HG02938 (cell line): Measurements from ENCODE around the gene CFAP46.

Experiments
- ATAC-seq: cut with Tn5 transposase; IDR thresholded peaks from one replicate; pipeline ENCODE4 v1.9.1; 2021; ENCODE audit warnings: mild to moderate bottlenecking, moderate library complexity; ENCODE audit not compliant: unreplicated experiment

CFAP46 gene

GRCh38 chr10:132865851-132866600 is 76.3 kb downstream of the CFAP46 start:
- no peak for ATAC-seq

GRCh38 chr10:132865171-132865631 is 77.2 kb downstream of the CFAP46 start:
- no peak for ATAC-seq

DNA sequence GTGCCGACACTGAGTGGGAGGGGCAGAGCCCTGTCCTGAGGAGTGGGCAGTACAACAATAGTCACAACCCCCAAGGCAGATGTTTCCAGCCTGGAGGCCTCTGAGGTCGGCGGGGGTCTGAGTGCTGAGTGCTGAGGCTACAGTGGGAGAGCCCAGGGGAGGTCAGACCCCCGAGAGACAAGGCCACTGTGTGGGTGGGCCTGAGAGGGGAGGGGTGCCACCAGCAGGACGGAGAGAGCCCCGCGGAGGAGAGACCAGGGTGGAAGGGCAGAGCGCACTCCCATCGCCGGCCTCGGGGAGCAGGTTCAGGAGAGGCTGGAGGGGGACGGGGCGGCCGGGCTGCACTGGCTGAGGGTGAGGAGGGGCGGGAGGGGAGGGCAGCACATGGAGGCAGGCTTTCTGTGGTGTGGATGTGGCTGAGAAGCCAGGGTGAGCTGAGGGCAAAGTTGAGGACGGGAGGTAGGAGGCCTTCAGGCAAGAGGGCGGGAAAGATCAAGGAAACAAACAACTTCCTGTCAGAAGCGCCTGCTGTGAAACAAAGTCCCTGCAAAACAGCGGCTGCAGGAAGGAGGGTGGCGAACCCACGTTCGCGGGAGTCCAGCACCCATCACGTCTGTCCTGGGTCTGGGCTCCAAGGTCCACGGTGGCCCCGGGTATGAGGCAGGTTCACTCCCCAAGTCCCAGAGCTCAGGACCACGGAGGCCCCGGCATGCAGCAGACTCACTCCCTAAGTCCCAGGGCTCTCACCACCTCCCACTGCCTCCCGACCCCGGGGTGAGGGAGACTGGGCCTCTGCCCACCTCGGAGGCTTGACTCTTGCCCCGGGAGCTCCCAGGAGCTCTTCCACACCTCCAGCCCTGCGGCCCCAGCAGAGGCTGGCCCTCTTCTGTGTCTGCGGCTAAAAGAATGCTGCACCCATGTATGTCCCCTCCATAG is 79.6 kb downstream of the CFAP46 start:
- no peak for ATAC-seq

- ATAC-seq, result no peak
These were observed 80.4 kb downstream of the CFAP46 start for GRCh38 chr10:132861884-132862461.

GRCh38 chr10:132861116-132861691 is 81.2 kb downstream of the CFAP46 start:
- no peak for ATAC-seq

- ATAC-seq, result no peak
These were observed 81.8 kb downstream of the CFAP46 start for GRCh38 chr10:132860532-132860931.

GRCh38 chr10:132859084-132859855 is 83.1 kb downstream of the CFAP46 start:
- ATAC-seq, result no peak

DNA sequence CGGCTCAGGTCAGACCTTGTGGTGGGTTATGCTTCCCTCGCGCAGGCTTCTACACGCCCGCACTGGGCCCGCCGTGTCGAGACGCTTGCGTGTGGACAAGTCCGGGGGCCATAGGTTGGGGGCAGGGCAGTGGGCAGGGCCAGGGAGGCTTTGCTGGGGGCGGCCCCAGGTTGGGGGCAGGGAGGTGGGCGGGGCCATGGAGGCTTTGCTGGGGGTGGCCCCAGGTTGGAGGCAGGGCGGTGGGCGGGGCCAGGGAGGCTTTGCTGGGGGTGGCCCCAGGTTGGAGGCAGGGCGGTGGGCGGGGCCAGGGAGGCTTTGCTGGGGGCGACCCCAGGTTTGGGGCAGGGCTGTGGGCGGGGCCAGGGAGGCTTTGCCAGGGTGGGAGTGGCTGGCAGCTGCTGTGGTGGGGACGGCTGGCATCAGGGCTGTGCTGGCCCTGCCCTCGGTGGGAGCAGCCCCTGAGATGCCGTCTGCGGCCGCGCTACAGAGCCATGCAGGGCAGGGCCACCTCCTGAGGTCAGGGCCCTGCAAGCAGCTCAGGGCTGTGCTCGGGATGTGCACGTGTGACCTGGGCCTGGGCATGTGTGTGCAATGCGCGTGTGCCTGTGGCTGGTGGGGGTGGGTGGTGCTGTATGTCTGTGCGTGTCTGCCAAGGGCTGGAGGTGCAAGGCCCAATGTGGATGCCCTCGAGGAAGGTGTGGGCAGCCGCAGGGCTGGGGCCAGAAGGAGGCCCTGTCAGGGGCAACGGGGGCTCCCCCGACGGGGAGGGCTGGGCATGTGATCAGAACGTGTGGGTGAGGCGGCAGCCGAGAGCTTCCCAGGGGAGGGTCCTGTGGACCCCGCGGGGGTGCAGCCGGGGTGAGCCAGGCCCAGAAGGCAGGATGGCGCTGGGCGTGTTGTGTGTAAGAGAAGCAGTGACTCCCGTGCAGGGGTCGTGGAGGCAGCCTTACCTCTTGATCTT is 84.0 kb downstream of the CFAP46 start:
- no peak for ATAC-seq

- ATAC-seq, result no peak
These were observed 85.4 kb downstream of the CFAP46 start for GRCh38 chr10:132856869-132857524.

GRCh38 chr10:132855889-132856288 is 86.5 kb downstream of the CFAP46 start:
- no peak for ATAC-seq

DNA sequence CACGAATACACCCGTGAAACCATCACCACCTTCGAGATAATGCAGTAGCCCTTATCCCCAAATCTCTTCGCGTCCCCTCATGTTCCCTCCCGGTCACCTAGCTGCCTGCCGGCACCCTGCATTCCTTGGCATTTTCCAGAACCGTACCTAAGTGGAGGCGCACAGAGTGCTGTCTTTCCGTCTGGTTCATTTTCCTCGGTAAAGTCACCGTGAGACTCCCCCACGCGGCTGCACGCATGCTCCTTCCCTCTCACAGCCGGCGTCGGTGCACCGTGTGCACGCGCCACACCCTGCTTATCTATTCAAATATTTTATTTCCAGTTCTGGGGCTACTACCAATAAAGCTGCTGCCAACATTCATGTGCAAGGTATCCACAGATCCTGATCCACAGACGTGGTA is 90.9 kb downstream of the CFAP46 start:
- no peak for ATAC-seq

DNA sequence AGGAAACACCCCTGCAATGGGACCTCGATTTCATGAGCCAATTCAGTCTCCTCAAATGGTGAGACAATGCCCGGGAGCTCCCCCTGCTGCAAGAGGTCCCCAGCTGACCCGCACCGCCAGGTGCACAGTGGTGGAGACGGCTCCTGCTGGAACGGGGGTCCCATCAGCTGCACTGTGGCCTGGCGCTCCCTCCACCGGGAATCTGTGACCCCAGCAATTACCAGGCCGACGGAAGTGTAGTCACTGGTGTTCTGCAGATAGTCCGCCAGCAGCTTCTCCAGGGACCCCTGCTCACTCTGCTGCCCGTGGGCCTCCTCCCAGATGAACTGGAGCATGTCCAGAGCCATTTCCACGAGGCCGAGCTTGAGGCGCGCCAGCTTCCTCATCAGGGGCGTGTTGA is 91.5 kb downstream of the CFAP46 start:
- ATAC-seq, result no peak

GRCh38 chr10:132850246-132850645 is 92.1 kb downstream of the CFAP46 start:
- ATAC-seq, result no peak

GRCh38 chr10:132849546-132850031 is 92.8 kb downstream of the CFAP46 start:
- ATAC-seq, result no peak

DNA sequence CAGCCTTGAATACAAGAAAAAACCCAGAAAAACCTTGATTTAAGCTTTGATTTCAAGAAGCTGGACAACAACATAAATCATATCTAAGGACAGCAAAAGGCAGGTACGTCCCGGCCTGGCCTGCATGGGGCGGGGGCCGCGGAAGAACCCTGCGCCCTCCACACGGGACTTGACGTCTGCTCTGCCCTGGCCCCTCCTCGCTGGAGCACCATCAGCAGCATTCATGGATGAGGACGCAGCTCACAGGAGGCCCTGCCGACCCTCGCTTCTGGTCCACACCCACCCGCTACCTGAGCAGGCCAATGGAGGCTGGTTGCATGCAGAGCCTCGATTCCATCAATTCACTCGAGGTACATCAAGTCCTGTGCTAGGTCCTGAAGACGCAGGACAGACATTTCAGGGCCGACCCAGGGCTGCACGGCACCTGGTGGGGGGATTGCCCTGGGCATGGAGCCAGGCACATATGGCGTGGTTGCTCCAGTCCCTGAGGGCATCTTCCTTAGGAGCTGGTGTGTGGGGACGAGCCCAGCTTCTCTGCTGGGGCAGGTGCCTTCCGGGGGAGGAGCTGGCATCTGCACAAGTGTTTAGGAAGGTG is 93.3 kb downstream of the CFAP46 start:
- no peak for ATAC-seq

DNA sequence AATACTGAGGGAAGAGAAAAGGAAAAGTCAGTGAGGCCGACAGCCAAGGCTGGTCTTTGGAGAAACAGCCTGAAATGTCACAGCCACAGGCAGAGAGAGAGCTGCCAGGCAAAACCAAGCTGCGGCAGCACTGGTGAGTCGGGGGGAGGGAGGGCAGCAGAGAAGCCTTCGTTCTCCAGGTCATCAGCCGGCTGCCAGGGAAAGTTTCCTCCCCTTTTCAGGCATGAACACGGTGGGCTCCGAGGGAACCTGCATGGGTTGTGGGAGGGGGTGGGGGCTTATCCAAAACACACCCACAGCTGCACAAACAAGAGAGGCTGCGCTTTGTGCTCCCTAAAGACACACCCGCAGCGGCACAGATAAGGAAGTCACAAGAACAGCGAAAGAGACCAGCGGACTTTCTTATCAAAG is 94.1 kb downstream of the CFAP46 start:
- ATAC-seq, result no peak

GRCh38 chr10:132847856-132848255 is 94.5 kb downstream of the CFAP46 start:
- ATAC-seq, result no peak

- no peak for ATAC-seq
These were observed 95.0 kb downstream of the CFAP46 start for GRCh38 chr10:132847416-132847777.
